ENCODE results near the gene MYT1.

The MYT1 gene

DNA sequence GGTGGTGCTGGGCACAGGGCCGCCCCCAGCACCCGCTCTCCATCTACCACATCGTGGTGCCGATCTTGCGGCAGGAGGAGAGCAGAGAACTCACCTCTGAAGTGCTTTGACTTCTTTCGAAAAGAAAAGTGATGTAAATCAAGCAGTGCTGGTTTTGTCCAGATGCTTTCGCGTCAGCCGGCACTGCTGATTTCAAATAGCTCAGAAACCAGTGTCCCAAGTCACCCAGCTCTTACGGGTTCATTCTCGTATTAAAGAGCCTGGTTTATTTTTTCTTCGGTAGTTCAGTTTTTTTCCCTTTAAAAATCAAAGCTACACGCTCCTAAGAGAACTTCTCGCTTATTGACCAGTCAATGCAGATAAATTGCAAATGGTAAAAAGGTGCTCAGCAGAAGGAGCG is 32.1 kb downstream of the MYT1 start:
- no peak for DNase-seq

DNA sequence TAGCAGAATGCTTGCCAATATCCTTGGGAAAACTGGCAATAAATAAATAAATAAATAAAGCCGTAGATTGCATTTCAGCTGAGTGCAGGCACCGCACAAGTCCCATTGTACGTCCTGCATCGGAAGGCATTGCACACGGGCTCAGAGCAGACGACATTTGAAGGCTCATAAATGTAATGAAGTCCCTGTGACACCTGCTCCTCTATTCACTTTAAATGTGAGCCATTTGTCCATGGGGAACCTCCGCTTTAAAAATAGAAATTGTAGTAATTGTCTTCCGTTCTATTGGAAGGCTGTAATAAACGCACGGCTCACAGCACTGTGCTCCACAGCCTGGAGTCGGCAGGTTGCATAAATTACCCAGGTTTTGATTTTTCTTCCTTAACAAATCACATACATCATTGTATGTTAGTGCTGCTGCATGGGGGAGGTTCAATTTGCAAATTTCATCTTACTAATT is 32.6 kb downstream of the MYT1 start:
- DNase-seq = no peak

DNA sequence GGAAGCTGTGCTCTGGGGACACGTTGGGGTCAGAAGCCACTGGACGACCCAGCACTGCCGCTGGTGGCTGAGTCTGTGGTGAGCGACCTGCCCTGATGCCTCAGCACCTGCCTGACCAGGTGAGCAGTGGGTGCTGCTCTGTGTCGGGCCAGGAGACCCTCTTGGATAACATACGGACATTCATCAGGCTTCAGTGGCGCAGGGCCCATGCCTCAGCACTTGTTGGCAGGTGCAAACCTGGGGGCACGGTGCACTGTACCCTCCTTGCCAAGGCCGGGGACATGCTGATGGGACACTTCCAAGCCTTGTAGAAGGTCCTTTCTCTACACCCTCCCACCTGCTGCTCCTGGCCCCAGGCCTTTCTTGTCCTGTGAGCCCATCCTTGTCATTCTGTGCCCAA is 34.1 kb downstream of the MYT1 start:
- DNase-seq = no peak

DNA sequence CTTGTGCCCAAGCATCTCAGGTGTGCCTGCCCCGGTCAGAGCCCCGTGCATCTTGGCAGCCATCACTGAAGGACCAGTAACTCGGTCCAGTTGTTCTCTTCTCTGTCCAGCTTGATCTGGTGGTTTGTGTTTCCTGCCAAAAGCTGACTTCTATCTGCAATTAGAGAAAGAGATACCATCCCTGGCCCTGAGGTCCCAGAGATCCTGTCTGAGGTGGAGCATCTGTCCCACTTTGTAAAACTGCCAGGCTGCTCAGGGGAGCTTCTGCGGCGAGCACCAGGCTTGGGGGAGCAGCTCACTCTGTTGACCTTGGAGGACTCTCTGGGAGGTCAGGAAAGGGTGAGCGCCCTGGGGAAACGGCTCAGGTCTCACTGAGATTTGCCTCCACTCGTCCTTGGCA is 35.1 kb downstream of the MYT1 start:
- DNase-seq = no peak

DNA sequence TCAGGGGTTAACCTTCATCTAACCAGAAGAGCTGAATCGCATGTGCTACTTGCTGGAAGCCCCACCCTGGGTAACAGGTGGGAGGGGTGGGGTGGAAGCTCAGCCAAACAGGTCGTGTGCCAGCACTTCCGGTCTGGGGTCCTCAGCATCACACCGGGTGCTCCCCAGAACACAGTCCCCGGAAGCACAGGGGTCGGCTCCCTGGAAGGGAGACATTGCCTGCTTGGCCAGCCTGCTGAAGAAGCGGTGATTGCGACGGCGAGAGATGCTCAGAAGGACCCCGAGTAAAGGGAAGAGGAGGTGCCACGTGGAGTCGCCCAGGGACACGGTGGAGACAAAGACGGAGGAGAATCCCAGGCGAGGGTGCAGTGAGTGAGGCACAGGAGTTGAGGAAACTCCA is 36.5 kb downstream of the MYT1 start:
- no peak for DNase-seq

DNA sequence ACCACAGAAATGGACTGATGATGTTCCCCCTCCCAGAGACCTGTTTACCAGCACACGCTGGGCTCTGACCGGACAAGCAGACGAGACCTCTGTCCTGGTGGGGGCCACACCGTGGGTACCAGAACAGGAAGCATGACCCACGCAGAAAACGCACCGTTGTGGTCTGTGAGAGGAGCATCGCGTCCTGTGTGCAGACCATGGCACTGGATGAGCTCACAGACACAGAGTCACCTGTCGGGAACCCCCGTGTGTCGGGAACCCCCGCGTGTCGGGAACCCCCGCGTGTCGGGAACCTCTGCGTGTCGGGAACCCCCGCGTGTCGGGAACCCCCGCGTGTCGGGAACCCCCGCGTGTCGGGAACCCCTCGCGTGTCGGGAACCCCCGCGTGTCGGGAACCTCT is 37.4 kb downstream of the MYT1 start:
- DNase-seq = no peak

DNA sequence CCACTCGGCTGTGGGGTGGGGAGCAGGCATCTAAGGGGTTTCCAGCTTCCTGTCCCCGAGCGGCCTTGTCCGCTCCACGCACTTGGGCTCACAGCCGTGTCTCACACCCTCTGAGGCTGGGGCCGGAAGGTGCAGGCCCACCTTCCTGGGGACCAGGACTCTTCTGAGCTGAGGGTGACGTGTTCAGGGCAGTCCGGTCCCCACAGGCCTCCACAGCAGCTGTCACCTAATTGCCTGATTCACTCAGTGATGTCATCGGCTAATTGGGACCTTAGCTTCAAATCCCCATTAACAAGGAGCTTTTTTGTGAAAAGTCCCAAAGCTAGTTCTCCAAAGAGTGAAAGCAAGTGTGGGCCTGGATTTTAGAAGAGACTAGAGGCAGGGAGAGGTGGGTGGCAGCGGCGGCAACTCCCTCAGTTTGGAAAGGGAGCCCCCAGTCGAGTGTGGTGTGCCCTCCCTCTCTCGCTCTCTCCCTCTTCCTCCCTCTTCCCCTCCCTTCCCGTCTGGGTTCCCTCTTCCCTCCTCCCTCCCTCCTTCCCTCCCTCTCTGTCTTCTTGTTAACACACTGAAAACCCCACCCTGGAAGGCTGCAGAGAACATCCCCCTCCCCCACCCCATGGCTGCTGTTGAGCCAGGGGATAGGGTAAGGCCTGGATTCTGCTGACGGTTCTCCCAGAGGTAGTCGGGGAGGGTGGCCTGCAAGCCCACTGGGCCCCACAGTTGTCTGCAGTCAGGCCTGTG is 39.0 kb downstream of the MYT1 start:
- DNase-seq = no peak

DNA sequence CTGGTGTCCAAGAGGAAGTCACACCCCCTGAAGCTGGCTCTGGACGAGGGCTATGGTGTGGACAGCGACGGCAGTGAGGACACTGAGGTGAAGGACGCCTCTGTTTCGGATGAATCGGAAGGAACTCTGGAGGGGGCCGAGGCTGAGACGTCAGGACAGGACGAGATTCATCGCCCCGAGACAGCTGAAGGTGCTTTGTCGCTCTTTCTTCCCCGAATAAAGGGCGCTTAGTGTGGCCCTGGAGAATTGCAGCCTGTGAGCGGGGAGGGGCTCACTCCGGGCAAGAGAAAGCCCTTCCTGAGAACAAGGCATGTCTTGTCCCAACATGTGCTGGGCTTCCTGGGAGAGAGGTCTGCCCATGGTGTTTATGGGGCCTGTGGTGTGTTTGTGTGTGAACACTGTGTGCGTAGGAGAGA is 41.4 kb downstream of the MYT1 start:
- no peak for DNase-seq

DNA sequence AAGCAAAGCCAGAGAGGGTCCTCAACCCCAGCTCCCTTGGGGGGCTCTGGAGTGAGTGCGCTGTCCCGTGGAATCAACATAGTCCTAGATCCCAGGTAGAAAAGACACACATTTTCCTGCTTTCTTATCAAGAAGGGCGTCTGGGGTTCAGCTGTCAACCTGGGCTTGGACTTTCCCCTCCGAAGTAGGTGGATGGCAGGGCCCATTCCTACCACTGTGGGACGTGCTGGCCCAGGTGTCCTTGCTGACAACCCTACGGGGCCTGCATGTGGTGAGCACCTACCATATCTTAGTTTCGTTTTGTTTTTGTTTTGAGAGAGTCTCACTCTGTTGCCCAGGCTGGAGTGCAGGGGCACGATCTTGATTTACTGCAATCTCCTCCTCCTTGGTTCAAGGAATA is 42.4 kb downstream of the MYT1 start:
- no peak for DNase-seq

DNA sequence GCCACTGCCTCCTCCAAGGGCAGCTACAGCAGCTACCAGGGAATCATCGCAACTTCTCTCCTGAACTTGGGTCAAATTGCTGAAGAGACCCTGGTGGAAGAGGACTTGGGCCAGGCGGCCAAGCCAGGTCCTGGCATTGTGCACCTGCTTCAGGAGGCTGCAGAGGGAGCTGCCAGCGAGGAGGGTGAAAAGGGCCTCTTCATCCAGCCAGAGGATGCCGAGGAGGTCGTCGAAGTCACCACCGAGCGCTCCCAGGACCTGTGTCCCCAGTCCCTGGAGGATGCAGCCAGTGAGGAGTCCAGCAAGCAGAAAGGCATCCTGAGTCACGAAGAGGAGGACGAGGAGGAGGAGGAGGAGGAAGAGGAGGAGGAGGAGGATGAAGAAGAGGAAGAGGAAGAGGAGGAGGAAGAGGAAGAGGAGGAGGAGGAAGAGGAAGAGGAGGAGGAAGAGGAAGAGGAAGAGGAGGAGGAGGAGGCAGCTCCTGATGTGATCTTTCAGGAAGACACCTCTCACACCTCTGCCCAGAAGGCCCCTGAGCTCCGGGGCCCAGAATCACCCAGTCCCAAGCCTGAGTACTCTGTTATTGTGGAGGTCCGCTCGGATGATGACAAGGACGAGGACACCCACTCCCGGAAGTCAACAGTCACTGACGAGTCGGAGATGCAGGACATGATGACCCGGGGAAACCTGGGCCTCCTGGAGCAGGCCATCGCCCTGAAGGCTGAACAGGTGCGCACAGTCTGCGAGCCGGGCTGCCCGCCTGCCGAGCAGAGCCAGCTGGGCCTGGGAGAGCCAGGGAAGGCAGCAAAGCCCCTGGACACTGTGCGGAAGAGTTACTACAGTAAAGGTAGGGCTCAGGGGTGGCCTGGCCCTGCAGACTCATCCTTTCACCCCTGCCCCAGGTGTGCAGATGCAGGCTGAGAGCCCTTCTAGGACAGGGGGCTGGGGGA is 43.7 kb downstream of the MYT1 start:
- no peak for DNase-seq

DNA sequence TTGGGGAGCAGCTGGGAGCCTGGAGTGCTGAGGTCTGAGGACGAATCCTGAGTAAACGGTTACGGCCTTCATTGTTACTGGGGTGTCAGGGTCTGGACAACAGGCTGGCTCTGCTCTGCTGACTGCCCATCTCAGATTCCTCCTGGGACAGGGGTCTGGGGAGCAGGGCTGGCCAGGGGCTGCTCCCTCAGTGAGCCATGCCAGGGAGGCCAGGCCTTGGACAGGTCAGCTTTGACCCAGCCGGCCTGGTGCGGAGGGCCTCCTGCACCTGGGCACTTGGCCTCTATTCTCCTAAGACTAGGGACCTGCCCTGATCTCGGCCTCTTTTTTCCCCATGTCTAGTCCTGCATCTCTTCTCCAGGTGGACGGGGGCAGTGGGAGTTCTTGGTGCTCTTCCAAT is 44.9 kb downstream of the MYT1 start:
- DNase-seq = no peak

DNA sequence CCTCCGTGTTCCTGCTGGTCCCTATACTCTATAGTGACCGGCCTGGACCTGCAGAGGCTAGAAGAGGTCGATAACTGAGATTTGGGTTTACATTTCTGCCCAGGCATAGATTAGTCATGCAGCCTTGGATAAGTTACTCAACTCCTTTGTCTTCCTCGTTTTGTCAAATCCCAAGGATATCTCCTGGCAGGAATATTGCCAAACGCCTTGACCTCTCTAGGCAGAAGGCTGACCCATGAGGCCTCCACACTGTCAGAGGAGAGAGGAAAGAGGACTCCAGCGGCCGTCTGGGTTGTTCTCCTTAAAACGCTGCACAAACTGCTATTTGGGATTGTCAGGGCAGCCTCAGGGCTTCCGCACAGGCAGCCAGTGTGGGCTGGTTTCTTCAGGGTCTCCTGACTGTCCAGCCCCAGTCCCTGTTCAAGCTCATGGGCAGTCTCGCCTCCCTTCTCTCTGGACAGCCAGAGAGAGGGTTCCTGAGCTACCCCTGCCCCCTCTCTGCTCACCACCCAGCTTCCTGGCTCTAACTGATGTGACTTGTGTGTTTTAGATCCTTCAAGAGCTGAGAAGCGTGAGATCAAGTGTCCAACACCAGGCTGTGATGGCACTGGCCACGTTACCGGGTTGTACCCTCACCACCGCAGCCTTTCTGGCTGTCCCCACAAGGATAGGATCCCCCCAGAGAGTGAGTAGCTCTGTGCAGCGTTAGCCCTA is 46.6 kb downstream of the MYT1 start:
- DNase-seq = no peak

DNA sequence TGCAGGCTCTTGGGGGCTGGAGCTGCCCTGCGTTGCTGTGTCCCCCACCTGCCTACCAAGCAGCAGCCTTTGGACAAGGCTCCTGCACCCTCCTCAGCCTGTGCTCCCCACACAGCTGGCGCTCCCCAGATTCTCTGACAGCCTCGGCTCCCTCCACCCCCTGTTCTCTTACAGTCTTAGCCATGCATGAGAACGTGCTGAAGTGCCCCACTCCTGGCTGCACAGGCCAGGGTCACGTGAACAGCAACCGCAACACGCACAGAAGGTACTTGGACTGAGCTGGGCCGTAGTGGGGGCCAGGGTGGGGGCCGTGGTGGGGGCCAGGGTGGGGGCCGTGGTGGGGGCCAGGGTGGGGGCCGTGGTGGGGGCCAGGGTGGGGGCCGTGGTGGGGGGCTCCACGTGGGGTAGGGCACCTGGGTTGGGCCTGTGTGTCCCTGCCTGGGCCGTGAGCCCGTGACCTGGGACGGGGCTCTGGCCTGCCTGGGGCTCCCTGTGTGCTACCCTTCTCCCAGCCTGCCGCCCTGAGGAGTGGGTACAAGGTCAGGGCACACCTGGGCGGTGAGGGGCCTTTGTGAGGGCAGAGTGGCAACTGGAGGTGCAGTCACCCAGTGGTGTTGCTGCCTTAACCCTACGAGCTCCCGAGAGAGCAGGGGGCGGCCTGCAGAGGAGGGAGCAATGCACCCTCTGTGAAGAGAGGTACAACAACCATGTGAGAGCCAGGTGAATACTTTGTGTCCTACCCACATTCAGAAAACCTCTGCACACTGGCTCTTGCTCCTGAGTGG is 47.8 kb downstream of the MYT1 start:
- DNase-seq = no peak

DNA sequence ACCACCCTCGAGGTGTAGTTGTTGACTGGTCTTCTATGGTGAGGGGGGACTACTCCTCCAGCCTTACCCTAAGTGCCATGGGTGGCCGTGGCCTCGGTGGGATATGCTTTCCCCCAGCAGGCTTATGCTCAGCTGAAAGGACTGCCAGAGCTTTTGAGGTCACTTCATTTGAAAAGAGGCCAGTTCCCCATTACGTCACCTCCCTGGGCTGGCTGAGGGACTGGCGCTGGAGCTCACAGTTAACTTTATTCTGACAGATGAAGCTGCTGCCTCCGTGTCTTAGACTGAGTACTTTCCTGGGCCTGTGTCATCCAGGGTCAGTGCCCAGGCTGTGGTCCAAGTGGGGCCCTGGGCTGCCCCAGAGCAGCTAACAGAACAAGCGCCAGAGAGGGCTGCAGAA is 48.5 kb downstream of the MYT1 start:
- peak; percentile 85 for DNase-seq

DNA sequence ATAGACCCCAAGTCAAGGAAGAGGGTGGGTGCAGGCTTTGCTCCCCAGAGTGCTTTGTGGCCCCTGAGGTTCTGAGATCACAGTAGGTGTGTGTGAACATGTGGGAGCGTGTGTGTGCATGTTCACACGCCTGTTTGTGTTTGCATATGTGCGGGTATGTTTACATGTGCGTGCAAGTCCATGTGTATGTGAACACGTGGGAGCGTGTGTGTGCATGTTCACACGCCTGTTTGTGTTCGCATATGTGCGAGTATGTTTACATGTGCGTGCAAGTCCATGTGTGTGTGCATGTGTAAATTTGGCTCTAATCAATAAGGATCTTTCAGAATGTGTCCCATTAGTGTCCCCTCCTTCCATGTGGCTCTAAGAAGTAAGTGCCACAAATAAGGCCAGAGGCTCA is 49.9 kb downstream of the MYT1 start:
- no peak for DNase-seq

DNA sequence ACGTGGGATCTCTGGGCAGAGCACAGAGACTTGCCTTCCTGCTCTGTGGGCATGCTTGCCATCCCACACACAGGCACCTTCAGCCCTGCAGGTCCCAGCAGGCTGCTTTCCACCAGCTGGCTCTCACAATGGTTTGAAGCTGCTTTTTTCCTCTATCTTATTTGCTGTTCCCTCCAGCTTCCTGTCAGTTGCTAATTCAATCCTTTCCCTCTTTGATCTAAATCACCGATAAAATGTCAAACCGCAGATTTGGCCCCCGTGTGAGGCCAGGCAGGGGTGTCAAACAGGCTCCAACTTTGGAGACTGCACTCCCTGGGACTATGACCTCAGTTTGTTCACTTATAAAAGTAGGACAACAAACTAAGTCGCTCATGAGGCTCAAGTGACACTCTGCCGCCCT is 50.7 kb downstream of the MYT1 start:
- no peak for DNase-seq

DNA sequence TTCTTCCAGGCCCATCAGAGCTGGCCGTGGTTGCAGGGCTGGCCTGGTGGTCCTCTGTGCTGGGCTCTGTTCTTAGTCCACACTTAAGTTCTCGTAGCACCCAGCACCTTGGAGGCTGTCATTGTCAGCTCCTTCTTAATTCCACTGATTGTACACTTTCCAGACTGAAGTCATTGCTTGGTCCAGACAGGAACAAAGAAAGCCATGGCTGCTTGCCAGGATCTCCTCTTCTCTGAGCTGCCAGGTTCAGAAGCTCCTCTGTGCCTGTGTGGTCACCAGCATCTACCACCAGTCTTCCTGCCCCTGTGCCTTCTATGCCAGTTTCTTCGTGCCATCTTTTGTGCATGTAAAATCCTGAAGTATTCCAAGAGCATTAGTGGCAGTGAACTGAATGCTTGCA is 51.8 kb downstream of the MYT1 start:
- no peak for DNase-seq

DNA sequence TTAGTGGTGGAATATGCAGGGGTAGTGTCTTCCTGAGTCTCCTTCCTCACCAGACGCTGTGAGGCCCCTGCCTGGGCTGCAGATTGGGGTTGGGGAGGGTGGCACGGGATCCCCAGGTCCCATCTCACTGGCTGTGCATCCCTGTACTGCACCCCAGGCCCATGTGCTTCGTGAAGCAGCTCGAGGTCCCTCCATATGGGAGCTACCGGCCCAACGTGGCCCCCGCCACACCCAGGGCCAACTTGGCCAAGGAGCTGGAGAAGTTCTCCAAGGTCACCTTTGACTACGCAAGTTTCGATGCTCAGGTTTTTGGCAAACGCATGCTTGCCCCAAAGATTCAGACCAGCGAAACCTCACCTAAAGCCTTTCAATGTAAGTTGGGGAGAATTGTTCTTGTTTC is 52.7 kb downstream of the MYT1 start:
- DNase-seq = no peak

DNA sequence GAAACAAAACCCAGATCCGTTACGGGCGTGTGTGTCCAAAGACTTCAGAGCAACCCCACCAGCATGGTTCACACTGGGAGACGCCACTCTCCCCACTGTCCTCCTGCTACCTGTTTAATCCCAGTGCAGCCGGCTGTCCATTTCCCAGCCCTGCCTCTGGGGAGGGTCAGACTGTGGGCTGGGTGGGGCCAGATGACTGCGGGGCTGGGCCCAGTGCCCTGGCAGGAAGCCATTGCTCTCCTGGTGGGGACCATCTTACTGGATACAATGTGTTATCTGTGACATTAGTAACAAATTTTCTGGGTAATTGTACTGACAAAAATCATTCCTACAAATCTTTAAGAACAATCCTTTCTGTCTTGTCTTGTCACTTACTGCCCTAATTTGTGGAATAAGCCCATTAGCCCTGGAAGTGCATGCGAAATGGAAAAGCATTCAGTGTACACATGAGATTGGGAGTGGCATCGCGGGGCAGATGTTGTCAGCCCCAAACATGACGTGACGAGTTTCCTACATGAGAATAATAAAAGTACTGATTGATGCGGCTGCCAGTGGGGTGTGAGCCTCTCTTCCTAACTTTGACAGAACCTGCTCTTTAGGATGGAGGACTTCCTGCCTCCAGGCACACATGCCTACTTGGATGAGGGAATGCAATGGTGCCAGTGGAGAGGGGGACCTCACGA is 53.4 kb downstream of the MYT1 start:
- no peak for DNase-seq

DNA sequence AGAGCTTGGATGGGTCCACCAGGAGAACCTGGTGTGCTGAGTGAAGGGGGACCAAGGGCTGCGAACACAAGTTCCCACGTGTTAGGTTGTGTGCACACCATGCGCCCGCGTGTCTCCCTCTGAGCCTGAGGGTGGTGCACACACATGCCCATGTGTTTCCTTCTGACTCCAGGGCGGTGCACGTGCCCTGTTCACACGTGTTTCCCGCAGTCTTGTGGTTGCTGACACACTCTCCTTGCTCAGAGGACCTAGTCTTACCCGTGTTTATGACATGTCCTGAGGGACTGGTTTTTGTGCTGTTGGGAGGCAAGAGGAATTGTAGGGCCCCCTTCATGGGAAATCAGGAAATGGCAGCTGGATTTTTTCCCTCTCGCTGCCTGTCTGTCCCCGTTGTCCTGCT is 55.0 kb downstream of the MYT1 start:
- DNase-seq = no peak

DNA sequence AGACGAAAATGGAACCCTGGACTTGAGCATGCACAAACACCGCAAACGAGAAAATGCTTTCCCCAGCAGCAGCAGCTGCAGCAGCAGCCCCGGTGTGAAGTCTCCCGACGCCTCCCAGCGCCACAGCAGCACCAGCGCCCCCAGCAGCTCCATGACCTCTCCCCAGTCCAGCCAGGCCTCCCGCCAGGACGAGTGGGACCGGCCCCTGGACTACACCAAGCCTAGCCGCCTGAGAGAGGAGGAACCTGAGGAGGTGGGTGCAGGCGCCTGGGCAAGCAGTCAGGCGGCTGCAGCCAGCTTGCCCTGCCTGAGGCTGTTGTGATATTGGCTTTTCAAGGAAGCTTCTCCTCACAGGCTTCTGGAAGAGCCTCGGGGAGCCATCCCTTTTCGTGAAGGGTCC is 55.5 kb downstream of the MYT1 start:
- no peak for DNase-seq

DNA sequence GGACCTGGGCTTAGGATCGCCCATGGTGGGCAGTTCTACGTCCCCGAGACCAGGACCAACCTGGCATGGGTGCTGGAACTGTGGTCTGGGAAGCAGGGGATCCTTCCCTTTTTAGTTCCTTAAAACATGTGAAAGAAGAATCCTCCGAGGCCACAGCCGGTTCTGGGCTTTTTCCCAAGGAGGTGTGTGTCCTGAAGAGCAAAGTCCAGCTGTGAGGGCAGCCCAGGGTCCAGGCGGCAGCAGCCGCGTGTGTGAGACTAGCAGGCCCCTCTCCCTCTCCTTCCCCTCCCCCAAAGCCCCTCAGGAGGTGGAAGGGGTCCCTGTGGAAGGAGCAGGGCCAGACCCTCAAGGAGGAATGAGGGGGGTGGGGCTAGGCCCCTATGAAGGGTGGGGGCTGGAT is 56.2 kb downstream of the MYT1 start:
- no peak for DNase-seq

Measured in femur (tissue), 1 donor.